GM12892 (cell line): Measurements from ENCODE around the gene RGP1.
A peak's percentile ranks its signal among the peaks of the same experiment; 100 is the strongest.

ENCODE experiments used
- DNase-seq: peaks from one replicate; pipeline ENCODE4 v3.0.0; 2011; ENCODE audit not compliant: insufficient read length
- FAIRE-seq: peaks from 2 replicates; lab custom pipeline; 2011; peaks lifted over from hg19 to GRCh38; lab: Jason Lieb, UNC
- POLR2A ChIP-seq: IDR thresholded peaks from 2 replicates; pipeline ENCODE4 v1.6.1; 2011; ENCODE audit warnings: low read depth, low read length, control low read depth
- POLR2AphosphoS5 ChIP-seq: IDR thresholded peaks from 2 replicates; pipeline ENCODE4 v1.6.1; 2011; ENCODE audit warnings: low read depth, low read length, control low read depth
- TAF1 ChIP-seq: IDR thresholded peaks from 2 replicates; pipeline ENCODE4 v1.6.1; 2011; ENCODE audit warnings: low read depth, mild to moderate bottlenecking, control low read depth, low read length, borderline replicate concordance

Gene RGP1

DNA sequence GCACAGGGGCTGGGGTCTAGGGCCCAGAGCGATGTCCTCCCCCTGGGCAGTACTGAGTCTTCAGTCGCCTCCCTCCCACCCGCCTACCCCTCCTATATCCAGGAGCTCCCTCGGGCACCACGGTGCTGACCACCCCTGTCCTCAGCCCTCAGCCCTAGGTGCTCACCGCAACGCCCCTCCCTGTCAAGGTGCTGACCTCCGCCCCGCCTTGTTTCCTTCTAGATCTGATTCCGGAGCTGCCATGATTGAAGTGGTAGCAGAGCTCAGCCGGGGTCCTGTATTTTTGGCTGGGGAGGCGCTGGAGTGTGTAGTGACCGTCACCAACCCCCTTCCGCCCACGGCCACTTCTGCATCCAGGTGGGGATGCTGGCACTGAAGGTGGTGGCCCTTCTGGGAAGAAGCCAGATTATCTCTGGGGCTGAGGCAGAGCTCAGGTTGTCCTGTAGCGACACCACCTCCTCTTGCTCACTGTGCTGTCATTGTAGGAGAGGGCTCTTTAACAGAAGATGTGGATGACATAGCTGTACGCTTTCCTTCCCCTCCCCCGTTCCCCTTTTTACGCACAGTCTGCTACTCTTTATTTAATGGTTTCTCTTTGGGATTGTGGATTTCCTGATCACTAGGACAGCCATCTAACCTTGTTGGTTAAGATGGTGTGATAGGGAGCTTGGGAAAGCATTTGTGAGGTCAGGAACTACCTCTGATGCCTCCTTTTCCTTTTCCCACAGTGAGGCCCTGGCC is 598 bp downstream of the RGP1 start:
- FAIRE-seq (peak; percentile 67), DNase-seq (no peak)
- TF ChIP-seq TAF1 (no peak), POLR2AphosphoS5 (no peak), POLR2A (no peak)

GRCh38 chr9:35750256-35750531 is 1.1 kb downstream of the RGP1 start:
- no peak for TF ChIP-seq POLR2AphosphoS5
- TF ChIP-seq TAF1, result no peak
- no peak for TF ChIP-seq POLR2A
- DNase-seq (no peak), FAIRE-seq (no peak)

GRCh38 chr9:35753466-35753865 is 4.4 kb downstream of the RGP1 start:
- no peak for TF ChIP-seq POLR2A
- TF ChIP-seq TAF1, result no peak
- no peak for TF ChIP-seq POLR2AphosphoS5
- FAIRE-seq (no peak), DNase-seq (no peak)

- FAIRE-seq (no peak), DNase-seq (no peak)
- TF ChIP-seq TAF1, result no peak
These were observed 5.2 kb downstream of the RGP1 start, which contains the start of gene MSMP for GRCh38 chr9:35754264-35754663. TSS of gene MSMP (minus strand) at chr9:35754276. CDS start at chr9:35754129, 147 bp downstream.

- FAIRE-seq (no peak), DNase-seq (no peak)
These were observed 6.0 kb downstream of the RGP1 start for GRCh38 chr9:35755071-35755470.

DNA sequence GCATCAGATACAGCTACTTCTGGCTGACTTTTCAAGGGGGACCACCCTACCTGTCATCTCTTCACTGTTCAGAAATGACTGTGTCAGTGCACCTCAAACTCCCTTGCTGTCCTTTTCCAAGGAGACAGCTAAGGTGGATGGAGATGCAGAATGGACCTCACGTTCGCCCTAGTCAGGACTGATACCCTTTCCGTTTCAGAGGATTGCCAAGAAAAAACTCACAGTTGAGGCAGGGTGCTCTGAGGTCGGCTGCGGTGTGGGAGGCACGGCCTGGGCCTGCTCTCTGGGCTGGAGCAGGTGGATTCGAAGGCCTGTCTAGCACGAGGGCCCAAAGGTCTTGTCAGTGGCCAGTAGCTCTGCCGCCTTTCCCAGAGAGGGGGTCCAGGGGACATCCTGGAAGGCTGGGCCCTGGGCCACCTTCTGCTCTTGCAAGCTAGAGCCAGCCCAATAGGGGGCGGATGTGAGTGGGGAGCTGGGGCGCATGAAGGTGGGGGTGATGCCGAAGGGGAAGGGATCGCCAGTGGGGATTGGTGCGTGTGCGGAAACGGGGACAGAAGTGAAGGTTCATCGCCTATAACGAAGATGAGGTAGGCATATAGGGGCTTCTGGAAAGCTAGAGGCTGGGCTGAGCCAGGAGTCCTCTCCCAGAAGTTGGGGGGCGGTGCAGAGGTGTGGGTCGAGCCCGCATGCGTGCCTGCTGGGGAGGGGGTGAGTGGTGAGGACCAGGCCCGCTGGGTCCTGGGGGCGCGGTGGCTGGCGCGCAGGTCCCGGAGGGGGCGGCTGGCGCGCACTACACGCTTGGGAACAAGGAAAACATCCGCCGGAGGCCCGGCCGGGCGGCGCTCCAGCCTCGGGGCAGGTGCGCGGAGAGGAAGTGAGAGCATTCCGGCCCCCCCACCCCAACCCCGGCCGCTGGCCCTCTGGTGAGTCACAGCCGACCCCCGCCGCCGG is 7.5 kb downstream of the RGP1 start:
- DNase-seq, result peak; percentile 60
- no peak for FAIRE-seq
- no peak for TF ChIP-seq TAF1
- no peak for TF ChIP-seq POLR2A
- no peak for TF ChIP-seq POLR2AphosphoS5

More at GRCh38 chr9:35755071-35755470, 6.0 kb downstream of the RGP1 start:
- TF ChIP-seq POLR2AphosphoS5 (no peak), TAF1 (no peak), POLR2A (no peak)

- FAIRE-seq, result peak; percentile 90
- peak; percentile 51; the same call in 1 of the 2 replicates for TF ChIP-seq POLR2AphosphoS5
- TF ChIP-seq TAF1, result no peak; the same call in 1 of the 2 replicates
- TF ChIP-seq POLR2A, result peak; percentile 69; the same call in 1 of the 2 replicates
These were observed 8.3 kb downstream of the RGP1 start for GRCh38 chr9:35757226-35757891.

DNA sequence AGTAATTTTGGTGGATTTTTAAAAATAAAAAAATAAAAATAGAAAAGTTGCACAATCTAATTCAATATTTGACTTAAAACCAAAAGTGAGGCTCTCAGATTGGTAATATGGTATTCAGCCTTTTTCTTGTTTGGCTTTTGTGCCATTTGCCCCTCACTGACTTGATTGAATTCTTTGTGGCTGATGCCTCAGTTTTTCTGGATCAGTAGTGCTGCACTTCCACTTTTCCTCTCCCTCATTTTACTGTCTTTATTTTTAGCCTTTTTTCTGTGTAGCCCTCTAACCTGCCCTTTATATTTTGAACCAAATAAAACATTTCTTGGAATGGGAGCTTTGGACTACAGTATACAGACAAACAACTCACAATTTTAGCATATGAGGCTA is 8.8 kb downstream of the RGP1 start:
- TF ChIP-seq TAF1, result no peak
- TF ChIP-seq POLR2A, result no peak
- no peak for TF ChIP-seq POLR2AphosphoS5
- no peak for FAIRE-seq
- no peak for DNase-seq

More at GRCh38 chr9:35757226-35757891, 8.3 kb downstream of the RGP1 start:
- DNase-seq, result no peak

- no peak for FAIRE-seq
- DNase-seq, result no peak
- TF ChIP-seq POLR2AphosphoS5 (no peak), POLR2A (no peak), TAF1 (no peak)
These were observed 9.5 kb downstream of the RGP1 start for GRCh38 chr9:35758475-35759050.

GRCh38 chr9:35759795-35760194 is 10.7 kb downstream of the RGP1 start:
- DNase-seq (no peak), FAIRE-seq (no peak)
- TF ChIP-seq POLR2AphosphoS5, result no peak
- TF ChIP-seq POLR2A, result no peak
- TF ChIP-seq TAF1, result no peak

- no peak for DNase-seq
- TF ChIP-seq POLR2AphosphoS5 (no peak), TAF1 (no peak), POLR2A (no peak)
- no peak for FAIRE-seq
These were observed 11.6 kb downstream of the RGP1 start for GRCh38 chr9:35760651-35761050.
